Astrocyte (in vitro differentiated cells and primary cell): Measurements from ENCODE around the gene ALPL.

ENCODE experiments used
- EZH2 ChIP-seq: IDR thresholded peaks from 2 replicates; pipeline ENCODE4 v1.6.1; 2012; ENCODE audit warnings: mild to moderate bottlenecking, low read length, inconsistent platforms; ENCODE audit not compliant: insufficient read depth
- TF ChIP-seq, protein P1 (sequence below): IDR thresholded peaks from 2 replicates; pipeline ENCODE4 v1.5.1; 2011; ENCODE audit warnings: low read depth, mild to moderate bottlenecking, inconsistent platforms, low read length, moderate library complexity; ENCODE audit not compliant: insufficient read depth

DNA sequence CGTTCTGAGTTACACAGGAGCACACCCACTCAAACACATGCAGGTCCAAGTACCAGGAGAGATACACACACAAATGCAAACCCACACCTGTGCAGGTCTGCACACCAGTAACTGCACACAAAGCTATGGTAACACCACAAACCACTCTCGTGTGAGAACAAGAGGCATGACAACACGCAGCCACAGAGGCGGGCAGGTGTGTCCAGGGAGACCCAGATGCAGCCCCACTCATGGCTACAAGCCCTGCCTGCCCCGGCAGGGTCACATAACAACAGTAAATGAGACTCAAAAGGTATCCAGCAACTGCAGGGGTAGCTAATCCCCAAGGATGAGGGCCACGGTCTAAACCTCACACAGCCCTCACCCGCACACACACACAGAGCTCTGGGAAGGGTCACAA, 111.8 kb downstream of the ALPL start:
- no peak for TF ChIP-seq EZH2
- TF ChIP-seq, protein P1, sequence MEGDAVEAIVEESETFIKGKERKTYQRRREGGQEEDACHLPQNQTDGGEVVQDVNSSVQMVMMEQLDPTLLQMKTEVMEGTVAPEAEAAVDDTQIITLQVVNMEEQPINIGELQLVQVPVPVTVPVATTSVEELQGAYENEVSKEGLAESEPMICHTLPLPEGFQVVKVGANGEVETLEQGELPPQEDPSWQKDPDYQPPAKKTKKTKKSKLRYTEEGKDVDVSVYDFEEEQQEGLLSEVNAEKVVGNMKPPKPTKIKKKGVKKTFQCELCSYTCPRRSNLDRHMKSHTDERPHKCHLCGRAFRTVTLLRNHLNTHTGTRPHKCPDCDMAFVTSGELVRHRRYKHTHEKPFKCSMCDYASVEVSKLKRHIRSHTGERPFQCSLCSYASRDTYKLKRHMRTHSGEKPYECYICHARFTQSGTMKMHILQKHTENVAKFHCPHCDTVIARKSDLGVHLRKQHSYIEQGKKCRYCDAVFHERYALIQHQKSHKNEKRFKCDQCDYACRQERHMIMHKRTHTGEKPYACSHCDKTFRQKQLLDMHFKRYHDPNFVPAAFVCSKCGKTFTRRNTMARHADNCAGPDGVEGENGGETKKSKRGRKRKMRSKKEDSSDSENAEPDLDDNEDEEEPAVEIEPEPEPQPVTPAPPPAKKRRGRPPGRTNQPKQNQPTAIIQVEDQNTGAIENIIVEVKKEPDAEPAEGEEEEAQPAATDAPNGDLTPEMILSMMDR = no peak
